ENCODE results near the gene CNTNAP2.

The CNTNAP2 gene

DNA sequence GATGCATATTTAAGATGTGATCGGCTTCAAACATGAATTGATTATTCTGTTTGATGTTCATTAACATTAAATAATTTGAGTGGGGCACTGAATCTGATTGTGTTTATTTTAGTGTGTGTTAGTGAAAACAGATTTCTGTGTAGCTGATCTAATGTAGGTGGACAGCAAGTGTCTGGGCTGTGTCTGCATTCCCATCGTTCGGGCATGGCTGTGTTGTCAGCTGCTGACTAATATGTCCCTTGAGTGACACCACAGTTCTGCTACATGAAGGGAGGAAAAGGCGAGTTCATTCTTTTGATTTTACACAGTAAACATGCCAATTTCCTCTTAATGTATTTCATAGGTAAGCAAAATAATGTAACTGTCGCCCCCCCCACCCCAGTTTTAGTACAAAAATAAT, 203.0 kb downstream of the CNTNAP2 start:
- DNase-seq: no peak

- no peak for DNase-seq
These were observed 204.7 kb downstream of the CNTNAP2 start for GRCh38 chr7:146321301-146321700.

GRCh38 chr7:146331369-146331768, 214.8 kb downstream of the CNTNAP2 start:
- DNase-seq: no peak

DNA sequence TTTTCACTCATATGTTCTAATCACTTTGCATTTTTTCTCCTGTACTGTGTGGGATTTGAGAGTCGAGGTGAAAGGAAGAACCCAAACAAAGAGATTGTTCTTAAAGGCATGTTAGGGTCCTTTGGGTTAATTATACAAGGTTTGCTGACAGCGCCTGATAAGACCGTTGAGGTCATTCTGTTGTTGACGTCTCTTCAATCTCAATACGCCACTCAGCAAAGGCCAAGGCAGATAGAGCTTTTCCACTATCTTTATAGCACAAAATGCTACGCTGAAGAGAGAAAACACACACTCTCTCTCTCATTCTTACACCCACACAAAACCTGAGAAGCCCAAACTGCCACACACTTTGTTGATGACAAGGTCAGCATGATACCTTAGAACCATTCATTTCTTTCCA, 228.7 kb downstream of the CNTNAP2 start:
- no peak for DNase-seq

GRCh38 chr7:146346096-146346495, 229.5 kb downstream of the CNTNAP2 start:
- DNase-seq: peak; percentile 24

DNA sequence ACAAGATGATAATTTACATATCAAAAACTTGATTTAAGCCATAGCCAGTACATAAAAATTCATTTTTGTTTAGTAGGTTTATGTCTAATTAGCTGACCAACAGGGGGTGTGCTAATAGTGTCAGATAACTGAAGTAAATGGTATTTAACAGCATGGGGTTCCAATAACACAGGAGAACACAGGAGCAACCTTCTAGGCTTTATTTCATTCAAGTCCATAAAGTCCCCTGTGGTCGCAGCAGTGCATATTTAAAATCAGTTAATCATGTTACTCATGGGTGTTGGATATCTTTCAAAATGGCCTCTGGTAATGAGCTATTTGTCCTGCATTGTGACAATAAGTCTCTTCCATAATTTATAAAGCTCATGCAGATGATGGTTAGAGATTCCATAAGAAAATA, 238.6 kb downstream of the CNTNAP2 start:
- DNase-seq: no peak

- no peak for DNase-seq
These were observed 242.6 kb downstream of the CNTNAP2 start for GRCh38 chr7:146359176-146359575.

DNA sequence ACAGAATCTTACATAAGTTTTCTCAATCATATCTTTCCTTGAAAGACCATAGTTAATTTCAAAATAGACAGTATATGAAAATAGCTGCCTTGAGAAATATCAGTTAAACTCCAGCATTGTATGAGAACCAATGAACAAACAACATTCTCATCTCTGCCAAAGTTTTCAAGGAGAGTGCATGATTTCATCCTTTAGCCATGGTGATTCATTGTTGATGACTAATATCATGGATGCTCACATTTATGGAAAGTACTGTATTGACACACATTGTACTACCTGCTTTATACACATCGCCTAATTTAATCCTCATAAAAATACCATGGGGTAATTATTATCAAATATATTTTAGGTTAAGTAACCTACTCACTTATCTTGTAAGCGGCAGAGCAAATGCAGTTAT, 250.3 kb downstream of the CNTNAP2 start:
- no peak for DNase-seq

DNA sequence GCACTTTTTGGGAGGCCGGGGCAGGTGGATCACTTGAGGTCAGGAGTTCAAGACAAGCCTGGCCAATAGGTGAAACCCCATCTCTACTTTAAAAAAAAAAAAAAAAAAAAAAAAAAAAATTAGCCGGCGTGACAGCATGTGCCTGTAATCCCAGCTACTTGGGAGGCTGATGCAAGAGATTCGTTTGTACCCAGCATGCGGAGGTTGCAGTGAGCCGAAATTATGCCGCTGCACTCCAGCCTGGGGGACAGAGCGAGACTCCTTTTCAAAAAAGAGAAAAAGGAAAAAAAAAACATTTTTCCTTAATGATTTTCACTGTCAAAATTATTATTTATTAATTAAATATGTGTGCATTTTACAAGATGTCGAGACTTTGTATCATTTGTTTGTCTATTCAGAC, 253.6 kb downstream of the CNTNAP2 start:
- peak; percentile 76 for DNase-seq

DNA sequence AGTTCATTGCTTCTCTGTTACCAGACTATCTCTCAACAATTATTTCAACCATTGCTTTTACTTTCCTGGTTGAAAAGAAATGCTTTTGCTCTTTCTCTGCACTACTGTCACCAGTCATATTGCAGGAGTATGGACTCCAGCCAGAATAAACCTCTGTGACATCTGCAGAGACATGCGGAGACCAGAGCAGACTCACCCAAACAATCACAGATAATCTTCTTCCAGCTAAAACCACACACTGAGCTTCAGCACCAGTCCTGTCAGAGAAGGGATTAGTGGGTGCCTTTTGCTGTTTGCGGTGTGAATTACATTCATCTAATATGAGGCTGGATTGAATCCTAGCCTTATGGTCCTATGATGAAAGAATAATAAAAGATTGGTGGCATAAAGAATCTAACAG, 258.6 kb downstream of the CNTNAP2 start:
- peak; percentile 86 for DNase-seq

DNA sequence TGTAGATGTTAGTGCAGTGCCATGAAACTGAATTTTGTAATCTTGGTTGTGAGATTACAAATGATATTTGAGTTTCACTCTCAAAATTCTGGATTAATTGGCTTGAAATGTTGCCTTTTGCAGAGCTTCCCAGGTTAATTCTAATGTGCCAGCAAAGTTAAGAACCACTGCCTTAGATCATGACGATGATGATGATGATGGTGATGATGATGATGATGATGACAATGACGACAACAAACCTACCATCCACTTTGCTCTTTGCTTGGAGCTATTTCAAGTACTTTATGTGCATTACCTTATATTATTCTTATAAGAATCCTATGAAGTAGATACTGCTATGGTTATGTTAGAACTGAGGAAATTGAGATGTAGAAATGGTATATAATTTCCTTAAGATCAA, 261.6 kb downstream of the CNTNAP2 start:
- no peak for DNase-seq

DNA sequence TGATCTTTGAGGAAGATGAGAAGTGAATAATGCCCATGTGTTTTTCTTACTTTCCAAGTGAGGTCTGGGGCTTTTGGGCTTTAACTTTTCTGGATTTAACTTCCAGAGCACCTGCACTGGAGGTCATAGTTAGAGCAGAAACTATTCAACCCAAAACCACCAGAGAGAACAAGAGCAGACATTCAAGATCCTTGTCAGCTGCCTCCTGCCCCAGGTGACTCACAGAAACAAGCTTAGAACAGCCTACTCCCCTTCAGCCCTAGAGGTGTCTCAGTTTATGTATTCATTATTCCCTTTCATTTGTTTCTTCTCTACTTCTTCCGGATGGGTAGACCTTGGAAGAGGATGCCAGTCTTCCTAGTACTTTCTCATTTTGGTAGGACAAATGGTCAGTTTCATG, 270.5 kb downstream of the CNTNAP2 start:
- DNase-seq: no peak

GRCh38 chr7:146388928-146389327, 272.3 kb downstream of the CNTNAP2 start:
- no peak for DNase-seq

GRCh38 chr7:146393346-146393745, 276.7 kb downstream of the CNTNAP2 start:
- DNase-seq: peak; percentile 33

GRCh38 chr7:146397141-146397540, 280.5 kb downstream of the CNTNAP2 start:
- no peak for DNase-seq

GRCh38 chr7:146401939-146402338, 285.3 kb downstream of the CNTNAP2 start:
- no peak for DNase-seq

DNA sequence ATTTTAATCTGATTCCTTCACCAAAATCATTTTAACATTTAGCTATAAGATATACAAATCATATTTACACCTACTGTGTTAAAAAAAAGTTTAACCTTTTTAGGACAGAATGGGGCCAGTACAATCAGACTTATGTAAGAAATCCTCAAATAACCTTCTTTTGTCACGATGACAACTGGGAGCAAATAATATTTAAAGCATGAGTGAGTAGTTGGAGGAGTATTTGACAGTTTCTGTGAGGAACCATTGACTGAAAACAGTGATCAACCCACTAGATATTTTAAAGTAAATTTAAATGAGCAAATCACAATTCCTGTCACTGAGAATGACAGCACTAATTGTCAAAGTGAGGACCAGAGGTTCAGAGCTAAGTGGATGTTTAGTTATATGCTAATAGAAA, 289.1 kb downstream of the CNTNAP2 start:
- DNase-seq: no peak

- no peak for DNase-seq
These were observed 295.4 kb downstream of the CNTNAP2 start for GRCh38 chr7:146411975-146412374.

DNA sequence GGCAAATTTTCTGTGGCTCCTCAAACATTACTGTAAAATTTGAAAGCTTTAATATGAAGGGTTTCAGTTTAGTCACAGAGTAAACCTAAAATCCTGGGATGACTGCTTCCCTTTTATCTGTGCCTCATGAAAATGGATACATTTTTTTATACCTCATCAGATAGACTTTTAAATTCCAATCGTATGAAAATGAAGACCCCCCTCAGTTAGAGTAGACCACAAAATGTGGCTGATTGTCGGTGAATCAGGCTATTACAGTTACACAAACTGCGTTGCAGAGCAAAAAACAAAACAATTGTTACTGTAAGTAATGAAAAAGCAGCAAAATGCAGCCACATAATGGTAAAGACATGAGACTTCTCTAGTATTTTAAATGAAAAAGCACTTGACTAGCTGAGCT, 296.2 kb downstream of the CNTNAP2 start:
- no peak for DNase-seq

DNA sequence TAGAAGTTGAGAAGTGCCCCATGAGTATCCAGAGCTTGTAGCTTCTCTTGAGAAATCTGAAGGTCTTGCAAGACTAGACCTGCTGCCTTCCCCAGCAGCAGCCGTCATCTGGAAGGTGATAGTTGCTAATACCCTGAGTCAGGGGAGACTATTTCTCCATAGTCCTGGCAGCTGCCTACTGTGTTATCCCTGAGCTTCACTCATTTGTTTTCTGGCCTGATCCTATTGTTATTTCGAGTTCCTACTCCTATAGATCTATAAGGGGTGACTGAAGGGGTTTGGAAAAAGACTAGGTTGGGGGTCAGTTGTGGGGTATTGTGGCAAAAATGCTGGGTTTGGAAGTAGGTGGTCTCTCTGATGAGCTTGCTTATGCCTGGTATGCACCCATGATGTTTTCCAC, 297.8 kb downstream of the CNTNAP2 start:
- no peak for DNase-seq

GRCh38 chr7:146414937-146415336, 298.3 kb downstream of the CNTNAP2 start:
- DNase-seq: no peak

GRCh38 chr7:146417176-146417575, 300.6 kb downstream of the CNTNAP2 start:
- no peak for DNase-seq

DNA sequence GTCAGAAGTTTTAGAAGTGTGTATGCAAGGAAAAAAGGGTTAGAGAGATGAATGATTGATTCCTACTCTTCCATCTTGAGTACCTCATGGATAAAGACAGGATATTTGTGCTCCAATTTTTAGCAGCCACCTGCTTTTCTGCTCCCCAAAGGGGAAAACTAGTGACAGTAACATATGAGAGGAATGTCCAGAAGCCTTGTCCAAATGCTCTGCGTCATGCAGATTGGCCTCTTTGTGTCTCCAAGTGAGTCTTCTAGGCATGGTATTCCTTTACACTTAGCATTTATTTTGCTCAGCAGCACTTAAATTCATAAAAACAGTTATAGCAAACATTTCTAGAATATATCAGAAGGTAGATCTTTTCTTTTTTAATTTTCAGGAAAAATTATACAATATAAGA, 306.8 kb downstream of the CNTNAP2 start:
- no peak for DNase-seq

GRCh38 chr7:146424084-146424483, 307.5 kb downstream of the CNTNAP2 start:
- no peak for DNase-seq

DNA sequence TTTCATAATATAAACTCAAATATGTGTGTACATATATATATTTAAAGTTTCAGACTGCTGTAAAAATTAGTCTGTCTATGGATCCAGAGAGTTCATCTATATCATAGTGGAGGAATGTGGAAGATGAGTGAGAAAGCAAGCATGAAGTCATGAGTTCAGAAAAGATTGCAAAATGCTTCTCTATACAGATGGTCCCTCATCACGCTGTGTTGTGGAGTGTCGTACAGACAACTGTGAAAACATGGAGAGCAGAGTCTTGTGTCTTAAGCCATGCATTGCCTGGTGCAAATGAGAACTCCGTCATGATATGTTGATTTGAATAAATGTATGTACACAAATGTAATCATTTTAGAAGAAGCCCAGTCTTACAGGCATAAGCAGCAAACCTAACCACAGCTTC, 316.9 kb downstream of the CNTNAP2 start:
- peak; percentile 22 for DNase-seq

- no peak for DNase-seq
These were observed 326.5 kb downstream of the CNTNAP2 start for GRCh38 chr7:146443102-146443501.
